ENCODE measurements around the gene TBC1D10A. TPM values are rescaled to one million over a fixed set of nuclear protein-coding genes. Genes with fewer than 3 reads are reported as not detected.

Gene TBC1D10A
- total and polyA plus RNA-seq, 11 donors: 4.3 to 10.1 (median 7.1) TPM

GRCh38 chr22:30244641-30245040, 82.1 kb downstream of the TBC1D10A start:
- Histone ChIP-seq H3K4me3 (peak overlapping the region in 1 of 12 donors; percentile 62), H3K36me3 (no peaks in the 10 kb centered on the region), H3K9me3 (no peaks in the 10 kb centered on the region), H3K27ac (no peak overlapping the region), H3K27me3 (peaks cover 10 to 68% (median 31%) of the 10 kb centered on the region in 9 donors), H3K4me1 (peaks cover 0 to 30% (median 12%) of the 10 kb centered on the region in 12 donors)
- no peak for TF ChIP-seq POLR2A (IDR thresholded peaks at IDR 0.05)
- no peak for TF ChIP-seq CTCF (IDR thresholded peaks at IDR 0.05)
- intact Hi-C loops (cut with DNase I): loop anchor here in 2 of 10 donors (5.0 kb wide), 2 partner anchors 32 to 37 kb away; no protein-coding TSS in a partner anchor
- WGBS, 4 donors: 89 to 97% (median 93%) methylated on average over 5 of the region's 5 CpGs
- DNase-seq (no peak), ATAC-seq (no peak)

GRCh38 chr22:30244066-30244465, 82.7 kb downstream of the TBC1D10A start:
- Histone ChIP-seq H3K4me1 (peaks cover 0 to 28% (median 12%) of the 10 kb centered on the region in 12 donors), H3K36me3 (no peaks in the 10 kb centered on the region), H3K4me3 (no peak overlapping the region), H3K27me3 (peaks cover 10 to 63% (median 29%) of the 10 kb centered on the region in 9 donors), H3K27ac (no peak overlapping the region), H3K9me3 (no peaks in the 10 kb centered on the region)
- intact Hi-C loops (cut with DNase I): no loop called here
- WGBS, 4 donors: 89 to 91% (median 91%) methylated on average over 7 to 10 of the region's 10 CpGs
- ATAC-seq: no peak
- TF ChIP-seq CTCF (IDR thresholded peaks at IDR 0.05): no peak
- no peak for TF ChIP-seq POLR2A (IDR thresholded peaks at IDR 0.05)
- no peak for DNase-seq

GRCh38 chr22:30243661-30244060, 83.1 kb downstream of the TBC1D10A start:
- Histone ChIP-seq H3K9me3 (no peaks in the 10 kb centered on the region), H3K36me3 (no peaks in the 10 kb centered on the region), H3K4me1 (peaks cover 0 to 24% (median 11%) of the 10 kb centered on the region in 12 donors), H3K4me3 (no peak overlapping the region), H3K27me3 (peaks cover 10 to 59% (median 25%) of the 10 kb centered on the region in 9 donors), H3K27ac (no peak overlapping the region)
- DNase-seq (no peak), ATAC-seq (no peak)
- intact Hi-C loops (cut with DNase I): no loop called here
- WGBS, 4 donors: 92 to 95% (median 94%) methylated on average over 15 to 22 of the region's 22 CpGs
- no peak for TF ChIP-seq POLR2A (IDR thresholded peaks at IDR 0.05)

Other genes with a start within 250 kb of the TBC1D10A start
- gene HORMAD2, start 246.5 kb downstream of the TBC1D10A start, total RNA-seq: not detected
- gene HORMAD2, start 246.5 kb downstream of the TBC1D10A start, polyA plus RNA-seq: not detected
- 10 to 100 TPM in 1 of 9 donors, 1 to 10 TPM in 1, under 1 TPM in 6, not detected in 1; 0.12 to 11.6 (median 0.70) TPM for gene LIF, start 80.2 kb downstream of the TBC1D10A start, total RNA-seq
- under 1 TPM; 0.46 to 0.78 TPM for gene LIF, start 80.2 kb downstream of the TBC1D10A start, polyA plus RNA-seq
- 1 to 10 TPM in 2 of 9 donors, under 1 TPM in 5, not detected in 2; 0.17 to 5.0 (median 0.42) TPM for gene OSM, start 60.1 kb downstream of the TBC1D10A start, total RNA-seq
- under 1 TPM; 0.25 to 0.27 TPM for gene OSM, start 60.1 kb downstream of the TBC1D10A start, polyA plus RNA-seq
- gene CASTOR1, start 37.4 kb downstream of the TBC1D10A start, total RNA-seq: 10 to 100 TPM in 3 of 9 donors, 1 to 10 TPM in 6; 3.8 to 16.6 (median 7.1) TPM
- 10 to 100 TPM in 1 of 2 donors, 1 to 10 TPM in 1; 7.0 to 10.2 TPM for gene CASTOR1, start 37.4 kb downstream of the TBC1D10A start, polyA plus RNA-seq
- 100 to 1,000 TPM in 4 of 9 donors, 10 to 100 TPM in 5; 57.7 to 142 (median 99.2) TPM for gene SF3A1, start 30.0 kb upstream of the TBC1D10A start, total RNA-seq
- 10 to 100 TPM; 11.4 to 31.3 TPM for gene SF3A1, start 30.0 kb upstream of the TBC1D10A start, polyA plus RNA-seq
- 1 to 10 TPM in 5 of 9 donors, under 1 TPM in 4; 0.45 to 1.7 (median 1.1) TPM for gene CCDC157, start 30.1 kb upstream of the TBC1D10A start, total RNA-seq
- 1 to 10 TPM in 1 of 2 donors, under 1 TPM in 1; 0.42 to 1.4 TPM for gene CCDC157, start 30.1 kb upstream of the TBC1D10A start, polyA plus RNA-seq
- gene RNF215, start 60.5 kb upstream of the TBC1D10A start, total RNA-seq: 10 to 100 TPM in 1 of 9 donors, 1 to 10 TPM in 8; 3.3 to 12.2 (median 6.7) TPM
- 1 to 10 TPM; 4.2 to 7.0 TPM for gene RNF215, start 60.5 kb upstream of the TBC1D10A start, polyA plus RNA-seq
- 1 to 10 TPM in 5 of 9 donors, under 1 TPM in 4; 0.35 to 3.9 (median 1.6) TPM for gene SEC14L2, start 70.1 kb upstream of the TBC1D10A start, total RNA-seq
- gene SEC14L2, start 70.1 kb upstream of the TBC1D10A start, polyA plus RNA-seq: 10 to 100 TPM in 1 of 2 donors, under 1 TPM in 1; 0.30 to 11.2 TPM
- gene MTFP1, start 98.8 kb upstream of the TBC1D10A start, total RNA-seq: 10 to 100 TPM in 7 of 9 donors, 1 to 10 TPM in 2; 5.0 to 44.0 (median 15.9) TPM
- 100 to 1,000 TPM in 1 of 2 donors, 10 to 100 TPM in 1; 36.2 to 139 TPM for gene MTFP1, start 98.8 kb upstream of the TBC1D10A start, polyA plus RNA-seq
- not detected for gene SEC14L3, start 145.1 kb upstream of the TBC1D10A start, total RNA-seq
- not detected for gene SEC14L3, start 145.1 kb upstream of the TBC1D10A start, polyA plus RNA-seq
- under 1 TPM in 1 of 9 donors, not detected in 8; 0.27 TPM for gene SEC14L4, start 178.8 kb upstream of the TBC1D10A start, total RNA-seq
- not detected for gene SEC14L4, start 178.8 kb upstream of the TBC1D10A start, polyA plus RNA-seq
- gene SEC14L6, start 219.8 kb upstream of the TBC1D10A start, total RNA-seq: 1 to 10 TPM in 1 of 9 donors, under 1 TPM in 1, not detected in 7; 0.16 to 2.8 TPM
- gene SEC14L6, start 219.8 kb upstream of the TBC1D10A start, polyA plus RNA-seq: under 1 TPM in 1 of 2 donors, not detected in 1; 0.03 TPM
- 1 to 10 TPM in 1 of 9 donors, under 1 TPM in 3, not detected in 5; 0.25 to 1.1 (median 0.58) TPM for gene GAL3ST1, start 247.7 kb upstream of the TBC1D10A start, total RNA-seq
- gene GAL3ST1, start 247.7 kb upstream of the TBC1D10A start, polyA plus RNA-seq: under 1 TPM; 0.14 to 0.19 TPM